Caco-2 (cell line): ENCODE measurements around the gene AUTS2. TPM values are rescaled to one million over a fixed set of nuclear protein-coding genes. Genes with fewer than 3 reads are reported as not detected.

Experiments used
- BruUV-seq: library from RNA; stranded (reverse); fragments of 400-500 nt; replicated peaks from 2 replicates; lab custom pipeline; 2021; lab: Mats Ljungman, UMichigan
- CTCF ChIA-PET: fragments of 300-600 bp; sonication (Branson Sonifier 250); formaldehyde crosslinking; loops from one replicate; lab custom pipeline; 2022; ENCODE audit warnings: antibody characterized with exemption; lab: Charles Lee
- POLR2A ChIA-PET: fragments of 300-600 bp; sonication (Branson Sonifier 250); formaldehyde crosslinking; loops from one replicate; lab custom pipeline; 2022; ENCODE audit warnings: antibody characterized with exemption; lab: Charles Lee
- DNase-seq, 2 experiments: peaks; one replicate each; pipeline versions ENCODE4 v3.0.0 to v3.0.0-alpha.2; 2020 to 2022
- H3K27me3 ChIP-seq: replicated peaks from 2 replicates; pipeline ENCODE4 v1.6.0; 2011; ENCODE audit warnings: low read length; ENCODE audit not compliant: control insufficient read depth, insufficient read depth
- H3K36me3 ChIP-seq: 2 replicates; pipeline ENCODE4 v1.5.1; 2011; ENCODE audit warnings: low read length; ENCODE audit not compliant: control insufficient read depth, insufficient read depth
- H3K4me1 ChIP-seq: fragments of 250-450 bp; sonication (Bioruptor Pico); 2 replicates; pipeline ENCODE4 v1.5.1; 2020; ENCODE audit warnings: mild to moderate bottlenecking
- H3K4me3 ChIP-seq: 2 replicates; pipeline ENCODE4 v1.5.1; 2011; ENCODE audit warnings: low read depth, mild to moderate bottlenecking, control low read depth, low read length
- H3K9me3 ChIP-seq: fragments of 250-450 bp; sonication (Bioruptor Pico); 2 replicates; pipeline ENCODE4 v1.5.1; 2020; ENCODE audit warnings: mild to moderate bottlenecking, moderate library complexity
- H3K27ac Mint-ChIP-seq: one replicate; pipeline ENCODE4 v1.8.0; 2022; ENCODE audit warnings: mixed read lengths; ENCODE audit not compliant: unreplicated experiment
- H3K27me3 Mint-ChIP-seq: one replicate; pipeline ENCODE4 v1.8.0; 2022; ENCODE audit warnings: mixed read lengths; ENCODE audit not compliant: insufficient read depth, unreplicated experiment
- H3K36me3 Mint-ChIP-seq: one replicate; pipeline ENCODE4 v1.8.0; 2022; ENCODE audit warnings: mild to moderate bottlenecking, mixed read lengths; ENCODE audit not compliant: insufficient read depth, unreplicated experiment
- H3K4me1 Mint-ChIP-seq: one replicate; pipeline ENCODE4 v1.8.0; 2022; ENCODE audit warnings: low read depth, mixed read lengths; ENCODE audit not compliant: unreplicated experiment
- H3K4me3 Mint-ChIP-seq: one replicate; pipeline ENCODE4 v1.8.0; 2022; ENCODE audit warnings: mild to moderate bottlenecking, moderate library complexity, mixed read lengths; ENCODE audit not compliant: unreplicated experiment
- H3K9me3 Mint-ChIP-seq: one replicate; pipeline ENCODE4 v1.8.0; 2022; ENCODE audit warnings: mixed read lengths; ENCODE audit not compliant: unreplicated experiment
- intact Hi-C: fragments of 100-400 bp; cut with micrococcal nuclease; formaldehyde crosslinking; loops from one replicate; pipeline ENCODE4 v1.10.0; 2022; ENCODE audit not compliant: unreplicated experiment
- total RNA-seq: library from RNA; stranded (reverse); gene quantifications from 2 replicates; pipeline ENCODE4 v1.2.3, GENCODE V29; 2022
- TF ChIP-seq, protein P1 (sequence below), 2 experiments: fragments of 200-600 bp in 1 of 2; IDR thresholded peaks; 1 replicate in 1 of 2; 2 replicates in 1 of 2; pipeline versions ENCODE4 v1.5.1 to v1.8.0; 2011 to 2022; ENCODE audit warnings: antibody characterized with exemption in 1 of 2, control low read depth in 1 of 2, inconsistent platforms in 1 of 2, low read depth in 1 of 2, low read length in 1 of 2, mild to moderate bottlenecking in 1 of 2, moderate library complexity in 1 of 2; ENCODE audit not compliant: insufficient read depth in 1 of 2, severe bottlenecking in 1 of 2, unreplicated experiment in 1 of 2

AUTS2 gene
- total RNA-seq, 1 experiment from 2014 or later, result 37.1 TPM

GRCh38 chr7:69603937-69604494, 5.7 kb downstream of the AUTS2 start:
- Mint-ChIP-seq H3K4me3 (no peak overlapping the region), H3K9me3 (no peaks in the 10 kb centered on the region), H3K36me3 (no peaks in the 10 kb centered on the region), H3K27ac (no peak overlapping the region), H3K4me1 (peaks cover 4% of the 10 kb centered on the region), H3K27me3 (peaks cover 10% of the 10 kb centered on the region)
- Histone ChIP-seq H3K4me3 (no peak overlapping the region), H3K9me3 (no peaks in the 10 kb centered on the region), H3K36me3 (no peaks in the 10 kb centered on the region), H3K27me3 (no peaks in the 10 kb centered on the region; the same call in 1 of the 2 replicates), H3K4me1 (peaks cover 5% of the 10 kb centered on the region)
- ChIA-PET POLR2A (no interaction called here), CTCF (no interaction called here)
- BruUV-seq, result no TSS peak
- TF ChIP-seq, protein P1, sequence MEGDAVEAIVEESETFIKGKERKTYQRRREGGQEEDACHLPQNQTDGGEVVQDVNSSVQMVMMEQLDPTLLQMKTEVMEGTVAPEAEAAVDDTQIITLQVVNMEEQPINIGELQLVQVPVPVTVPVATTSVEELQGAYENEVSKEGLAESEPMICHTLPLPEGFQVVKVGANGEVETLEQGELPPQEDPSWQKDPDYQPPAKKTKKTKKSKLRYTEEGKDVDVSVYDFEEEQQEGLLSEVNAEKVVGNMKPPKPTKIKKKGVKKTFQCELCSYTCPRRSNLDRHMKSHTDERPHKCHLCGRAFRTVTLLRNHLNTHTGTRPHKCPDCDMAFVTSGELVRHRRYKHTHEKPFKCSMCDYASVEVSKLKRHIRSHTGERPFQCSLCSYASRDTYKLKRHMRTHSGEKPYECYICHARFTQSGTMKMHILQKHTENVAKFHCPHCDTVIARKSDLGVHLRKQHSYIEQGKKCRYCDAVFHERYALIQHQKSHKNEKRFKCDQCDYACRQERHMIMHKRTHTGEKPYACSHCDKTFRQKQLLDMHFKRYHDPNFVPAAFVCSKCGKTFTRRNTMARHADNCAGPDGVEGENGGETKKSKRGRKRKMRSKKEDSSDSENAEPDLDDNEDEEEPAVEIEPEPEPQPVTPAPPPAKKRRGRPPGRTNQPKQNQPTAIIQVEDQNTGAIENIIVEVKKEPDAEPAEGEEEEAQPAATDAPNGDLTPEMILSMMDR (IDR thresholded peaks at IDR 0.05; ENCODE audit: insufficient read depth in 1 of 2, low read depth in 1 of 2, low read length in 1 of 2, severe bottlenecking in 1 of 2, unreplicated experiment in 1 of 2), result no peak
- intact Hi-C loops, result no loop called here
- DNase-seq, result no peak

DNA sequence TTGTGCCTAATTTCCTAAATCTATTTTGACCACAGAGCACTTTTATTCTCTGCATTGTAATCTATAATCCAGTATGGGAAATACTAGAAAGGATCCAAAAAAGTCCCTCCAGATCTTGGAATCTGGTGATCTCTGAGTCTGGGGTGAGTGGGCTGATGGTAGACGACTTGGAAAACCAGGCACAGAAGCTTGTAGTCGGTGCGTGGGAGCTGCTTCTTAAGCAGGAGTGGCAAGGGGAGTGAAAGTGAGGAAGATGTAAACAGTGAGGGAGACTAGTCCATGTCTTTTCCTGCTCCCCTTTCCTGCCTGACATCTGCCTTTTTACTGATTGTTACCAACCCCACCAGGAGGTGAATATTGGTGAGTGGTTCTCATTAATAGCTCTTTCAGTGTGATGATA, 6.8 kb downstream of the AUTS2 start:
- H3K4me1 Mint-ChIP-seq, result peaks cover 2% of the 10 kb centered on the region
- ChIA-PET CTCF (no interaction called here), POLR2A (no interaction called here)
- Histone ChIP-seq H3K27me3 (no peaks in the 10 kb centered on the region; the same call in 1 of the 2 replicates), H3K36me3 (no peaks in the 10 kb centered on the region), H3K4me3 (no peak overlapping the region), H3K9me3 (no peaks in the 10 kb centered on the region), H3K4me1 (peaks cover 1% of the 10 kb centered on the region)
- H3K36me3 Mint-ChIP-seq, result no peaks in the 10 kb centered on the region
- no TSS peak for BruUV-seq
- H3K9me3 Mint-ChIP-seq, result no peaks in the 10 kb centered on the region
- H3K27me3 Mint-ChIP-seq, result peaks cover 6% of the 10 kb centered on the region
- H3K4me3 Mint-ChIP-seq, result no peak overlapping the region
- intact Hi-C loops, result no loop called here
- DNase-seq, result no peak
- TF ChIP-seq, protein P1 (IDR thresholded peaks at IDR 0.05; ENCODE audit: insufficient read depth in 1 of 2, low read depth in 1 of 2, low read length in 1 of 2, severe bottlenecking in 1 of 2, unreplicated experiment in 1 of 2), result no peak
- H3K27ac Mint-ChIP-seq, result no peak overlapping the region

DNA sequence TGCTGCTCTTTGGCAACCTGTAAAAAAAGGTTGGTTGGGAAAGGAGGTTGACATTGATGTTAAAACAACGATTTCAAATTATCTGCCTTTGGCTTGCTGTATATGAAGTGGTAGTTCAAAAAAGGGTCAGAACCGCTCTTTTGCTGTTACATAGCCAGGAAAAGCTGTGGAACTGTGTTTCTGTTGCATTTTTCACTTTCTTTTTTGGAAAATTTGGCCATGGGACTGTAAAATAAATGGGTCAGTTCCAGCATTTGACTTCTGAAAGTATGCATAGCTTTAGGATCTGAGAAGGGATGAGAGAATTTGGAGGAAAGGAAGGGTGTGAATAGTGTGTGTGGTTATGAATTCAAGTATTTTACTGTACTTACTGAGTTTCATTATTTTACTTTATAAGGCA, 7.3 kb downstream of the AUTS2 start:
- Mint-ChIP-seq H3K4me1 (no peaks in the 10 kb centered on the region), H3K9me3 (no peaks in the 10 kb centered on the region), H3K27ac (no peak overlapping the region), H3K27me3 (peaks cover 4% of the 10 kb centered on the region), H3K4me3 (no peak overlapping the region), H3K36me3 (no peaks in the 10 kb centered on the region)
- no peak for DNase-seq
- CTCF ChIA-PET, result no interaction called here
- POLR2A ChIA-PET, result no interaction called here
- Histone ChIP-seq H3K4me3 (no peak overlapping the region), H3K9me3 (no peaks in the 10 kb centered on the region), H3K4me1 (no peaks in the 10 kb centered on the region), H3K36me3 (no peaks in the 10 kb centered on the region), H3K27me3 (no peaks in the 10 kb centered on the region; the same call in 1 of the 2 replicates)
- TF ChIP-seq, protein P1 (IDR thresholded peaks at IDR 0.05; ENCODE audit: insufficient read depth in 1 of 2, low read depth in 1 of 2, low read length in 1 of 2, severe bottlenecking in 1 of 2, unreplicated experiment in 1 of 2), result no peak
- BruUV-seq, result no TSS peak
- intact Hi-C loops, result no loop called here
